HepG2 (cell line): ENCODE data around the gene DPY30. TPM values are rescaled to one million over a fixed set of nuclear protein-coding genes. Genes with fewer than 3 reads are reported as not detected.

Experiments
- ATAD3A ChIP-seq: sonication (generic); formaldehyde crosslinking; IDR thresholded peaks from 2 replicates; pipeline ENCODE4 v1.4.0; 2020; ENCODE audit warnings: missing genetic modification reagents
- GTF3A ChIP-seq: sonication (generic); formaldehyde crosslinking; conservative IDR thresholded peaks from 2 replicates; pipeline ENCODE4 v1.4.0; 2020; ENCODE audit warnings: mild to moderate bottlenecking, missing genetic modification reagents
- HOXA9 ChIP-seq: sonication (generic); formaldehyde crosslinking; IDR thresholded peaks from 2 replicates; pipeline ENCODE4 v1.8.1; 2022; ENCODE audit warnings: missing genetic modification reagents, mild to moderate bottlenecking, moderate library complexity, borderline replicate concordance
- KAT7 ChIP-seq: IDR thresholded peaks from 2 replicates; pipeline ENCODE4 v1.6.1; 2018; ENCODE audit warnings: borderline replicate concordance, missing compliant biosample characterization
- KLF9 ChIP-seq: IDR thresholded peaks from 2 replicates; pipeline ENCODE4 v1.6.1; 2016; ENCODE audit warnings: low read depth
- ONECUT2 ChIP-seq: sonication (generic); formaldehyde crosslinking; IDR thresholded peaks from 2 replicates; pipeline ENCODE4 v1.4.0; 2020; ENCODE audit warnings: missing genetic modification reagents
- RAD51 ChIP-seq: fragments of 450-650 bp; IDR thresholded peaks from 2 replicates; pipeline ENCODE4 v1.6.1; 2016; ENCODE audit warnings: borderline replicate concordance
- RBAK ChIP-seq: sonication (generic); formaldehyde crosslinking; IDR thresholded peaks from 2 replicates; pipeline ENCODE4 v1.5.1; 2020; ENCODE audit warnings: mild to moderate bottlenecking, missing genetic modification reagents
- SALL1 ChIP-seq: sonication (generic); formaldehyde crosslinking; IDR thresholded peaks from 2 replicates; pipeline ENCODE4 v1.8.0; 2022; ENCODE audit warnings: mild to moderate bottlenecking, missing genetic modification reagents
- SCMH1 ChIP-seq: sonication (generic); formaldehyde crosslinking; IDR thresholded peaks from 2 replicates; pipeline ENCODE4 v1.9.0; 2021; ENCODE audit warnings: missing genetic modification reagents, mild to moderate bottlenecking, borderline replicate concordance
- SRSF4 ChIP-seq: fragments of 200-400 bp; formaldehyde crosslinking; IDR thresholded peaks from one replicate; pipeline ENCODE4 v1.6.1; 2018; ENCODE audit warnings: mild to moderate bottlenecking, low read depth, low read length, moderate library complexity; ENCODE audit not compliant: poor library complexity, severe bottlenecking
- TOPORS ChIP-seq: sonication (generic); formaldehyde crosslinking; IDR thresholded peaks from 2 replicates; pipeline ENCODE4 v1.8.0; 2023; ENCODE audit warnings: mild to moderate bottlenecking, missing genetic modification reagents
- ZNF496 ChIP-seq: sonication (generic); formaldehyde crosslinking; IDR thresholded peaks from 2 replicates; pipeline ENCODE4 v1.8.1; 2023; ENCODE audit warnings: mild to moderate bottlenecking, moderate library complexity, missing genetic modification reagents; ENCODE audit not compliant: insufficient replicate concordance
- ZNF7 ChIP-seq: IDR thresholded peaks from 2 replicates; pipeline ENCODE4 v1.6.1; 2016; ENCODE audit warnings: missing biosample characterization, missing genetic modification reagents
- polyA plus RNA-seq, 8 experiments: library from polyadenylated mRNA; depleted of rRNA in 3 of 8; stranded (reverse) in 7 of 8; unstranded in 1 of 8; fragments of >200 nt; fragmentation: Illumina TruSeq in 4 of 8; extraction: Trizol in 4 of 8; gene quantifications; 2 replicates each; pipeline versions ENCODE4 v1.2.1 to v1.2.3, GENCODE V29; 2011 to 2016; ENCODE audit warnings: low read depth in 4 of 8, missing spikeins in 1 of 8, mixed read lengths in 1 of 8; ENCODE audit not compliant: insufficient read depth in 1 of 8
- total RNA-seq, 5 experiments: library from RNA; depleted of rRNA; stranded (reverse); fragments of >200 nt; fragmentation: Illumina TruSeq; extraction: Trizol; gene quantifications; 2 replicates each; pipeline ENCODE4 v1.2.3, GENCODE V29; 2016; ENCODE audit warnings: low read depth in 1 of 5
- TF ChIP-seq, protein P1 (sequence below): sonication (generic); formaldehyde crosslinking; IDR thresholded peaks from 2 replicates; pipeline ENCODE4 v1.5.1; 2020; ENCODE audit warnings: mild to moderate bottlenecking, missing genetic modification reagents, moderate library complexity
- TF ChIP-seq, protein P2 (sequence below): sonication (generic); formaldehyde crosslinking; IDR thresholded peaks from 2 replicates; pipeline ENCODE4 v1.5.0; 2020; ENCODE audit warnings: mild to moderate bottlenecking, missing genetic modification reagents, borderline replicate concordance
- TF ChIP-seq, protein P3 (sequence below): sonication (generic); formaldehyde crosslinking; IDR thresholded peaks from 2 replicates; pipeline ENCODE4 v1.4.0; 2020; ENCODE audit warnings: missing genetic modification reagents
- TF ChIP-seq, protein P4 (sequence below): sonication (generic); formaldehyde crosslinking; IDR thresholded peaks from 2 replicates; pipeline ENCODE4 v1.5.1; 2020; ENCODE audit warnings: missing genetic modification reagents, mild to moderate bottlenecking, borderline replicate concordance
- TF ChIP-seq, protein P5 (sequence below): sonication (generic); formaldehyde crosslinking; IDR thresholded peaks from 2 replicates; pipeline ENCODE4 v1.8.0; 2022; ENCODE audit warnings: mild to moderate bottlenecking, missing genetic modification reagents, moderate library complexity

DPY30 gene
- total and polyA plus RNA-seq, 2 of the 13 experiments (the other 11 are each of a cell fraction or from before 2014, with no cell fraction given) = 98.1 to 118 TPM

DNA sequence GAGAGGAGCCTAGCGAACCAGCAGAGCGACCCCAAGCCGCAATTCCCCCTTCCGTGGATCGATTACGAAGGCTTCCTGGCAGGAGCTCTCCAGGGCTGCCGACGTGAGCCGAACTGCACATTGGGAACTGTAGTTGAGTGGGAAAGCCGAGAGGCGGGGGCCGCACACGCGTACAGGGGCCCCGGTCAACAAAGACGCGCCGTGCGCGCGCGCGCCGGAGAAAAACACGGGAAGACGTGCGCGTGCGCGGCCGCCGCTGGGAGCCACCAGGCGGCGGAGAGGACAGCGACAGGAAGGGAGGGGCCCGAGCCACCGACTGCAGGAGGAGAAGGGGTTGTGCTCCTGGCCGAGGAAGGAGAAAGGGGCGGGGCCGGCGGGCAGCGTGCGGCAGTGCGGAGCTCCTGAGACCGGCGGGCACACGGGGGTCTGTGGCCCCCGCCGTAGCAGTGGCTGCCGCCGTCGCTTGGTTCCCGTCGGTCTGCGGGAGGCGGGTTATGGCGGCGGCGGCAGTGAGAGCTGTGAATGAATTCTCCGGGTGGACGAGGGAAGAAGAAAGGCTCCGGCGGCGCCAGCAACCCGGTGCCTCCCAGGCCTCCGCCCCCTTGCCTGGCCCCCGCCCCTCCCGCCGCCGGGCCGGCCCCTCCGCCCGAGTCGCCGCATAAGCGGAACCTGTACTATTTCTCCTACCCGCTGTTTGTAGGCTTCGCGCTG is 23.9 kb upstream of the DPY30 start, which contains the start of gene SPAST (continued):
- TF ChIP-seq, protein P1, sequence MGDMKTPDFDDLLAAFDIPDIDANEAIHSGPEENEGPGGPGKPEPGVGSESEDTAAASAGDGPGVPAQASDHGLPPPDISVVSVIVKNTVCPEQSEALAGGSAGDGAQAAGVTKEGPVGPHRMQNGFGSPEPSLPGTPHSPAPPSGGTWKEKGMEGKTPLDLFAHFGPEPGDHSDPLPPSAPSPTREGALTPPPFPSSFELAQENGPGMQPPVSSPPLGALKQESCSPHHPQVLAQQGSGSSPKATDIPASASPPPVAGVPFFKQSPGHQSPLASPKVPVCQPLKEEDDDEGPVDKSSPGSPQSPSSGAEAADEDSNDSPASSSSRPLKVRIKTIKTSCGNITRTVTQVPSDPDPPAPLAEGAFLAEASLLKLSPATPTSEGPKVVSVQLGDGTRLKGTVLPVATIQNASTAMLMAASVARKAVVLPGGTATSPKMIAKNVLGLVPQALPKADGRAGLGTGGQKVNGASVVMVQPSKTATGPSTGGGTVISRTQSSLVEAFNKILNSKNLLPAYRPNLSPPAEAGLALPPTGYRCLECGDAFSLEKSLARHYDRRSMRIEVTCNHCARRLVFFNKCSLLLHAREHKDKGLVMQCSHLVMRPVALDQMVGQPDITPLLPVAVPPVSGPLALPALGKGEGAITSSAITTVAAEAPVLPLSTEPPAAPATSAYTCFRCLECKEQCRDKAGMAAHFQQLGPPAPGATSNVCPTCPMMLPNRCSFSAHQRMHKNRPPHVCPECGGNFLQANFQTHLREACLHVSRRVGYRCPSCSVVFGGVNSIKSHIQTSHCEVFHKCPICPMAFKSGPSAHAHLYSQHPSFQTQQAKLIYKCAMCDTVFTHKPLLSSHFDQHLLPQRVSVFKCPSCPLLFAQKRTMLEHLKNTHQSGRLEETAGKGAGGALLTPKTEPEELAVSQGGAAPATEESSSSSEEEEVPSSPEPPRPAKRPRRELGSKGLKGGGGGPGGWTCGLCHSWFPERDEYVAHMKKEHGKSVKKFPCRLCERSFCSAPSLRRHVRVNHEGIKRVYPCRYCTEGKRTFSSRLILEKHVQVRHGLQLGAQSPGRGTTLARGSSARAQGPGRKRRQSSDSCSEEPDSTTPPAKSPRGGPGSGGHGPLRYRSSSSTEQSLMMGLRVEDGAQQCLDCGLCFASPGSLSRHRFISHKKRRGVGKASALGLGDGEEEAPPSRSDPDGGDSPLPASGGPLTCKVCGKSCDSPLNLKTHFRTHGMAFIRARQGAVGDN (CRISPR knock-in tag) = peak; percentile 88
- TF ChIP-seq ZNF7 (CRISPR knock-in tag) = no peak
- TF ChIP-seq RAD51 = no peak
- TF ChIP-seq, protein P2, sequence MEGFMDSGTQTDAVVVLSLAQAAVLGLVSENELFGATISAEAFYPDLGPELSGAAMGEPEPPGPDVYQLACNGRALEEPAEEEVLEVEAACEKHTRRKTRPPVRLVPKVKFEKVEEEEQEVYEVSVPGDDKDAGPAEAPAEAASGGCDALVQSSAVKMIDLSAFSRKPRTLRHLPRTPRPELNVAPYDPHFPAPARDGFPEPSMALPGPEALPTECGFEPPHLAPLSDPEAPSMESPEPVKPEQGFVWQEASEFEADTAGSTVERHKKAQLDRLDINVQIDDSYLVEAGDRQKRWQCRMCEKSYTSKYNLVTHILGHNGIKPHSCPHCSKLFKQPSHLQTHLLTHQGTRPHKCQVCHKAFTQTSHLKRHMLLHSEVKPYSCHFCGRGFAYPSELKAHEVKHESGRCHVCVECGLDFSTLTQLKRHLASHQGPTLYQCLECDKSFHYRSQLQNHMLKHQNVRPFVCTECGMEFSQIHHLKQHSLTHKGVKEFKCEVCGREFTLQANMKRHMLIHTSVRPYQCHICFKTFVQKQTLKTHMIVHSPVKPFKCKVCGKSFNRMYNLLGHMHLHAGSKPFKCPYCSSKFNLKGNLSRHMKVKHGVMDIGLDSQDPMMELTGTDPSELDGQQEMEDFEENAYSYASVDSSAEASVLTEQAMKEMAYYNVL (CRISPR knock-in tag) = peak; percentile 74; the same call in 1 of the 2 replicates
- TF ChIP-seq ZNF496 (CRISPR knock-in tag) = no peak
- TF ChIP-seq SRSF4 = no peak
- peak; percentile 87 for TF ChIP-seq KLF9 (CRISPR knock-in tag)
- TF ChIP-seq RBAK (CRISPR knock-in tag) = 0 out of 2 replicates have a peak, but pooled peaks have one; percentile 15
- peak; percentile 81; the same call in 1 of the 2 replicates for TF ChIP-seq GTF3A (CRISPR knock-in tag)
- TF ChIP-seq TOPORS (CRISPR knock-in tag) = no peak; the same call in 1 of the 2 replicates
- no peak for TF ChIP-seq SCMH1 (CRISPR knock-in tag)
- TF ChIP-seq ATAD3A (CRISPR knock-in tag) = no peak
- peak; percentile 99 for TF ChIP-seq ONECUT2
- TF ChIP-seq SALL1 = peak; percentile 93
- TF ChIP-seq HOXA9 (CRISPR knock-in tag) = no peak
- TF ChIP-seq KAT7 (CRISPR knock-in tag) = peak; percentile 91; the same call in 1 of the 2 replicates
- TF ChIP-seq, protein P3, sequence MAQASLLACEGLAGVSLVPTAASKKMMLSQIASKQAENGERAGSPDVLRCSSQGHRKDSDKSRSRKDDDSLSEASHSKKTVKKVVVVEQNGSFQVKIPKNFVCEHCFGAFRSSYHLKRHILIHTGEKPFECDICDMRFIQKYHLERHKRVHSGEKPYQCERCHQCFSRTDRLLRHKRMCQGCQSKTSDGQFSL = peak; percentile 17
- TF ChIP-seq, protein P4, sequence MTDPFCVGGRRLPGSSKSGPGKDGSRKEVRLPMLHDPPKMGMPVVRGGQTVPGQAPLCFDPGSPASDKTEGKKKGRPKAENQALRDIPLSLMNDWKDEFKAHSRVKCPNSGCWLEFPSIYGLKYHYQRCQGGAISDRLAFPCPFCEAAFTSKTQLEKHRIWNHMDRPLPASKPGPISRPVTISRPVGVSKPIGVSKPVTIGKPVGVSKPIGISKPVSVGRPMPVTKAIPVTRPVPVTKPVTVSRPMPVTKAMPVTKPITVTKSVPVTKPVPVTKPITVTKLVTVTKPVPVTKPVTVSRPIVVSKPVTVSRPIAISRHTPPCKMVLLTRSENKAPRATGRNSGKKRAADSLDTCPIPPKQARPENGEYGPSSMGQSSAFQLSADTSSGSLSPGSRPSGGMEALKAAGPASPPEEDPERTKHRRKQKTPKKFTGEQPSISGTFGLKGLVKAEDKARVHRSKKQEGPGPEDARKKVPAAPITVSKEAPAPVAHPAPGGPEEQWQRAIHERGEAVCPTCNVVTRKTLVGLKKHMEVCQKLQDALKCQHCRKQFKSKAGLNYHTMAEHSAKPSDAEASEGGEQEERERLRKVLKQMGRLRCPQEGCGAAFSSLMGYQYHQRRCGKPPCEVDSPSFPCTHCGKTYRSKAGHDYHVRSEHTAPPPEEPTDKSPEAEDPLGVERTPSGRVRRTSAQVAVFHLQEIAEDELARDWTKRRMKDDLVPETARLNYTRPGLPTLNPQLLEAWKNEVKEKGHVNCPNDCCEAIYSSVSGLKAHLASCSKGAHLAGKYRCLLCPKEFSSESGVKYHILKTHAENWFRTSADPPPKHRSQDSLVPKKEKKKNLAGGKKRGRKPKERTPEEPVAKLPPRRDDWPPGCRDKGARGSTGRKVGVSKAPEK (CRISPR knock-in tag) = peak; percentile 84; the same call in 1 of the 2 replicates
- TF ChIP-seq, protein P5, sequence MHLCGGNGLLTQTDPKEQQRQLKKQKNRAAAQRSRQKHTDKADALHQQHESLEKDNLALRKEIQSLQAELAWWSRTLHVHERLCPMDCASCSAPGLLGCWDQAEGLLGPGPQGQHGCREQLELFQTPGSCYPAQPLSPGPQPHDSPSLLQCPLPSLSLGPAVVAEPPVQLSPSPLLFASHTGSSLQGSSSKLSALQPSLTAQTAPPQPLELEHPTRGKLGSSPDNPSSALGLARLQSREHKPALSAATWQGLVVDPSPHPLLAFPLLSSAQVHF (CRISPR knock-in tag) = no peak
